IPS DF 6.9 (cell line): Measurements from ENCODE around the gene DBNDD2.
A peak's percentile ranks its signal among the peaks of the same experiment; 100 is the strongest.

Experiments used
- DNase-seq: peaks from one replicate; pipeline ENCODE4 v3.0.0-alpha.2; 2013; ENCODE audit warnings: low read depth, low spot score
- H3K27ac ChIP-seq: one replicate; pipeline ENCODE4 v1.5.1; 2013; ENCODE audit warnings: low read length, control low read depth
- H3K27me3 ChIP-seq: 2 replicates; pipeline ENCODE4 v1.6.1; 2013; ENCODE audit warnings: mild to moderate bottlenecking, low read length; ENCODE audit not compliant: control insufficient read depth, insufficient read depth
- H3K36me3 ChIP-seq: 2 replicates; pipeline ENCODE4 v1.6.1; 2013; ENCODE audit warnings: low read length; ENCODE audit not compliant: control insufficient read depth, insufficient read depth
- H3K4me1 ChIP-seq: 2 replicates; pipeline ENCODE4 v1.6.1; 2013; ENCODE audit warnings: low read length; ENCODE audit not compliant: control insufficient read depth, insufficient read depth
- H3K4me3 ChIP-seq: 2 replicates; pipeline ENCODE4 v1.5.1; 2013; ENCODE audit warnings: mild to moderate bottlenecking, low read length
- H3K9me3 ChIP-seq: 2 replicates; pipeline ENCODE4 v1.6.1; 2013; ENCODE audit warnings: low read length, inconsistent platforms; ENCODE audit not compliant: control insufficient read depth, insufficient read depth
- WGBS: extraction: QIAGEN DNeasy Blood & Tissue Kit; methylation state at CpG from one replicate; pipeline ENCODE4 v1.1.7; 2013; ENCODE audit warnings: mixed read lengths, missing lambda C conversion rate; ENCODE audit not compliant: insufficient read length, insufficient coverage; 5-methylcytosine and 5-hydroxymethylcytosine counted together

DBNDD2 gene

DNA sequence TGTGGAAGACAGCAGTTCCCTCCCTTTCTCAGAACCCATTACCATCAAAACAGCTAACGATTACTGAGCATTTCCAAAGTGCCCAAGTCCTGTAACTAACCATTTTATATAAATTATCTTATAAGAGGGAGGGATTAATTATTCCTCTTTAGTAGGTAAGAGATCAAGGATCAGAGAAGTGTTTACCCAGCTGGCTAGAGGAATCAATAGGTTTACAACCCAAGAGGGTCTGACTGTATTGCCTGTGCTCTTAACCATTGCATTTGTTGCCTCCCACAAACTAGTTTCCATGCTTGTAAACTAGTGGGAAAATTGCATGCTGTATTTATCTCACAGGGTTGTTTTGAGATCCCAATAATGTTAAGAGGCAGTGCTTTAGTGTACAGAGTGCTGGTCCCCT lies 3.7 kb upstream of the DBNDD2 start:
- no peaks in the 10 kb centered on the region for H3K36me3 ChIP-seq
- H3K4me3 ChIP-seq, result no peak overlapping the region
- no peak overlapping the region for H3K27ac ChIP-seq
- H3K27me3 ChIP-seq, result peaks cover 3% of the 10 kb centered on the region; the same call in 1 of the 2 replicates
- WGBS, result 100% methylated on average over 1 of the region's 1 CpG
- no peak for DNase-seq
- 0 out of 2 replicates have a peak, but pooled peaks cover 2% of the 10 kb centered on the region for H3K4me1 ChIP-seq
- peaks cover 5% of the 10 kb centered on the region; the same call in 1 of the 2 replicates for H3K9me3 ChIP-seq

- Histone ChIP-seq H3K27me3 (peaks cover 3% of the 10 kb centered on the region; the same call in 1 of the 2 replicates), H3K27ac (no peak overlapping the region), H3K4me1 (0 out of 2 replicates have a peak, but pooled peaks cover 2% of the 10 kb centered on the region), H3K4me3 (peak overlapping the region; percentile 77), H3K36me3 (peaks cover 4% of the 10 kb centered on the region; the same call in 1 of the 2 replicates), H3K9me3 (peaks cover 1% of the 10 kb centered on the region; the same call in 1 of the 2 replicates)
- WGBS, result no CpG with 5 or more reads among the region's 49 CpGs
- DNase-seq, result no peak
Observed at GRCh38 chr20:45405571-45406259, 2.4 kb upstream of the DBNDD2 start.

GRCh38 chr20:45406260-45407066 lies 1.6 kb upstream of the DBNDD2 start:
- no CpG with 5 or more reads among the region's 87 CpGs for WGBS
- Histone ChIP-seq H3K36me3 (peaks cover 4% of the 10 kb centered on the region; the same call in 1 of the 2 replicates), H3K27ac (no peak overlapping the region), H3K4me3 (peak overlapping the region; percentile 77), H3K9me3 (no peaks in the 10 kb centered on the region; the same call in 1 of the 2 replicates), H3K4me1 (0 out of 2 replicates have a peak, but pooled peaks cover 2% of the 10 kb centered on the region), H3K27me3 (peaks cover 3% of the 10 kb centered on the region; the same call in 1 of the 2 replicates)
- DNase-seq, result peak; percentile 1

GRCh38 chr20:45407067-45407745 lies 883 bp upstream of the DBNDD2 start:
- peak overlapping the region; percentile 77 for H3K4me3 ChIP-seq
- peak; percentile 7 for DNase-seq
- no peak overlapping the region for H3K27ac ChIP-seq
- no CpG with 5 or more reads among the region's 30 CpGs for WGBS
- H3K27me3 ChIP-seq, result peaks cover 3% of the 10 kb centered on the region; the same call in 1 of the 2 replicates
- H3K9me3 ChIP-seq, result no peaks in the 10 kb centered on the region
- H3K36me3 ChIP-seq, result peaks cover 4% of the 10 kb centered on the region; the same call in 1 of the 2 replicates
- 0 out of 2 replicates have a peak, but pooled peaks cover 2% of the 10 kb centered on the region for H3K4me1 ChIP-seq

- Histone ChIP-seq H3K4me1 (0 out of 2 replicates have a peak, but pooled peaks cover 2% of the 10 kb centered on the region), H3K9me3 (no peaks in the 10 kb centered on the region), H3K36me3 (peaks cover 4% of the 10 kb centered on the region; the same call in 1 of the 2 replicates), H3K27ac (no peak overlapping the region), H3K27me3 (peaks cover 3% of the 10 kb centered on the region; the same call in 1 of the 2 replicates), H3K4me3 (no peak overlapping the region)
- no CpG with 5 or more reads among the region's 7 CpGs for WGBS
- DNase-seq, result no peak
Observed at GRCh38 chr20:45408646-45409213, 641 bp downstream of the DBNDD2 start.

- peaks cover 4% of the 10 kb centered on the region; the same call in 1 of the 2 replicates for H3K36me3 ChIP-seq
- DNase-seq, result no peak
- H3K27me3 ChIP-seq, result peaks cover 3% of the 10 kb centered on the region; the same call in 1 of the 2 replicates
- no peaks in the 10 kb centered on the region for H3K9me3 ChIP-seq
- 0 out of 2 replicates have a peak, but pooled peaks cover 2% of the 10 kb centered on the region for H3K4me1 ChIP-seq
- no peak overlapping the region for H3K4me3 ChIP-seq
- no peak overlapping the region for H3K27ac ChIP-seq
- no CpG with 5 or more reads among the region's 7 CpGs for WGBS
Observed at GRCh38 chr20:45409521-45410272, 1.6 kb downstream of the DBNDD2 start.

DNA sequence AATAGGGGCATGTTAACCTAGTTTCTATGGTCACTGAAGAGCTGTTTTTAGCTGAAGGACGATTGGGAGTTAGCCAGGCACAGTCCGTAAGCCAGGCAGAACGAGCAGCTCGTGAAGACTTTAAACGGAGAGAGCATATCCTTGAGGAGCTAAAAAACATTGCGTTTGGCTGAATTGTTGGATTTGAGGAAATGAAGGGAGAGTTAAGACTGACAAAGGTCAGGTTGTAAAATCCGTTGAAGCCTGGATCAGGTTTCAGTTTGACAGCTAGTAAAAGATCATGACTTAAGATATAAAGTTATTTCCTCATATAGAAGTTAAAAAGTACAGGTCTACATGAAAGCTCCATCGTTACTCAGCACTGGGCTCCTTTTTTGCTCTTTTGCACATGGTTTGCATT lies 2.8 kb downstream of the DBNDD2 start:
- Histone ChIP-seq H3K9me3 (no peaks in the 10 kb centered on the region), H3K27ac (no peak overlapping the region), H3K36me3 (peaks cover 4% of the 10 kb centered on the region; the same call in 1 of the 2 replicates), H3K27me3 (no peaks in the 10 kb centered on the region), H3K4me1 (0 out of 2 replicates have a peak, but pooled peaks cover 2% of the 10 kb centered on the region), H3K4me3 (no peak overlapping the region)
- 100% methylated on average over 1 of the region's 8 CpGs for WGBS
- no peak for DNase-seq

DNA sequence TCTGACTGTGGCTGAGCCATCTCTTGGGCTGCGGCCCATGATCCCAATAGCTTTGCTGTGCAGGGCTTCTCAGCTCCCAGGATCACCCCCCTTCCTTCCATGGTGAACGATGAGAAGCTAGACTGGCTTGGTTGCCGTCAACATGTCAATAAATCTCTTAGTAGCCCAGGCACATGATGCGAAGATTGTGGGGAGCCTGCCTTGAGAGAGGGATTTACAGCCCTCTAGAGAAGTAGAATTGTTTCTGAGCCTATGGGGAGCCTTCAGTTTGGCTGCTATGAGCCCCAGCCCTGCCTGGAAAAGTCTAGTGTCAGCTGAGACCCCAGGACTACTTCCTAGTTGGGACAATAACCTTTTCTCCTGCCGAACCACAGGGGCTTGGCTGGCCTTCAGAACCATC lies 4.6 kb downstream of the DBNDD2 start:
- WGBS, result no CpG with 5 or more reads among the region's 5 CpGs
- no peak for DNase-seq
- H3K4me3 ChIP-seq, result no peak overlapping the region
- H3K9me3 ChIP-seq, result no peaks in the 10 kb centered on the region
- no peak overlapping the region for H3K27ac ChIP-seq
- H3K27me3 ChIP-seq, result no peaks in the 10 kb centered on the region
- 0 out of 2 replicates have a peak, but pooled peaks cover 2% of the 10 kb centered on the region for H3K4me1 ChIP-seq
- peaks cover 4% of the 10 kb centered on the region; the same call in 1 of the 2 replicates for H3K36me3 ChIP-seq

- Histone ChIP-seq H3K4me1 (no peaks in the 10 kb centered on the region), H3K9me3 (no peaks in the 10 kb centered on the region), H3K36me3 (peaks cover 4% of the 10 kb centered on the region; the same call in 1 of the 2 replicates), H3K27me3 (no peaks in the 10 kb centered on the region), H3K27ac (no peak overlapping the region), H3K4me3 (no peak overlapping the region)
- WGBS, result no CpG with 5 or more reads among the region's 3 CpGs
- DNase-seq, result no peak
Observed at GRCh38 chr20:45413479-45413878, 5.4 kb downstream of the DBNDD2 start.
